ENCODE results near the gene RGL4. TPM values are rescaled to one million over a fixed set of nuclear protein-coding genes. Genes with fewer than 3 reads are reported as not detected.
"Not testable (repeated sequence)": the region's sequence is repeated elsewhere in the genome, so short reads cannot be mapped to it uniquely, and the experiment has no call there.

The RGL4 gene, protein sequence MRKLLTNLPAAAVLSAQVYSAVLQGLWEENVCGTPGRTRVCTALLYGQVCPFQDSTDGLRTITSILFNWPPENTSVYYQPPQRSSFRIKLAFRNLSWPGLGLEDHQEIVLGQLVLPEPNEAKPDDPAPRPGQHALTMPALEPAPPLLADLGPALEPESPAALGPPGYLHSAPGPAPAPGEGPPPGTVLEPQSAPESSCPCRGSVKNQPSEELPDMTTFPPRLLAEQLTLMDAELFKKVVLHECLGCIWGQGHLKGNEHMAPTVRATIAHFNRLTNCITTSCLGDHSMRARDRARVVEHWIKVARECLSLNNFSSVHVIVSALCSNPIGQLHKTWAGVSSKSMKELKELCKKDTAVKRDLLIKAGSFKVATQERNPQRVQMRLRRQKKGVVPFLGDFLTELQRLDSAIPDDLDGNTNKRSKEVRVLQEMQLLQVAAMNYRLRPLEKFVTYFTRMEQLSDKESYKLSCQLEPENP
- 1 to 10 TPM in 1 of 4 donors, under 1 TPM in 1, not detected in 2; 0.25 to 1.3 TPM for total RNA-seq

DNA sequence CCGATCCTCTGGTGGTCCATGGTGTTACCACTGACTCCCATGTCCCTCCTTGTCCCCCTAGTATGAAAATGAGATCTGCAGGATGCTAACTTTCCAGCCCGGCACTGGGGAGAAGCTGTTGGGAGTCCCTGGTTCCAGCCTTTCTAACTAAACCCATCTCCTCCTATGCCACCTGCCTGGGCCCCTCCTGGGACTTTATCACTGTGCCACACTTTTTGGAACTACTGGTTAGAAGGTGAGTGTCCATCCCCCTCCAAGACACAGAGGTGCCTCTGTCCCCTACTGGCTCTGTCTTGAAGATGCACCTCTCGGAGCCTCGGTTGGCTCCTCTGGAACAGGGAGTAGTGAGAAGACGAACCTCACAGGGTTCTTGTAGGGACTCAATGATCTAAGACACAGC lies at the start of gene RGL4:
Gene RGL4, plus strand, starts transcription at position 301 of the 400 bp plus-strand sequence. CDS start 1,018 bp downstream, outside the sequence.
- H3K27ac ChIP-seq: no peak within 1 kb of the TSS
- no peak for TF ChIP-seq POLR2A (IDR thresholded peaks at IDR 0.05)
- TF ChIP-seq, protein P1, sequence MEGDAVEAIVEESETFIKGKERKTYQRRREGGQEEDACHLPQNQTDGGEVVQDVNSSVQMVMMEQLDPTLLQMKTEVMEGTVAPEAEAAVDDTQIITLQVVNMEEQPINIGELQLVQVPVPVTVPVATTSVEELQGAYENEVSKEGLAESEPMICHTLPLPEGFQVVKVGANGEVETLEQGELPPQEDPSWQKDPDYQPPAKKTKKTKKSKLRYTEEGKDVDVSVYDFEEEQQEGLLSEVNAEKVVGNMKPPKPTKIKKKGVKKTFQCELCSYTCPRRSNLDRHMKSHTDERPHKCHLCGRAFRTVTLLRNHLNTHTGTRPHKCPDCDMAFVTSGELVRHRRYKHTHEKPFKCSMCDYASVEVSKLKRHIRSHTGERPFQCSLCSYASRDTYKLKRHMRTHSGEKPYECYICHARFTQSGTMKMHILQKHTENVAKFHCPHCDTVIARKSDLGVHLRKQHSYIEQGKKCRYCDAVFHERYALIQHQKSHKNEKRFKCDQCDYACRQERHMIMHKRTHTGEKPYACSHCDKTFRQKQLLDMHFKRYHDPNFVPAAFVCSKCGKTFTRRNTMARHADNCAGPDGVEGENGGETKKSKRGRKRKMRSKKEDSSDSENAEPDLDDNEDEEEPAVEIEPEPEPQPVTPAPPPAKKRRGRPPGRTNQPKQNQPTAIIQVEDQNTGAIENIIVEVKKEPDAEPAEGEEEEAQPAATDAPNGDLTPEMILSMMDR (IDR thresholded peaks at IDR 0.05): no peak
- intact Hi-C loops (cut with DNase I): no loop called here
- H3K27me3 ChIP-seq: no peaks in the 10 kb centered on the region
- H3K9me3 ChIP-seq: no peaks in the 10 kb centered on the region
- WGBS, 2 donors: 96 to 97% methylated on average over 5 of the region's 5 CpGs
- H3K4me3 ChIP-seq (replicated peaks in 1 of 3): no peak within 1 kb of the TSS
- peaks cover 13 to 17% of the 10 kb centered on the region in 2 donors for H3K36me3 ChIP-seq
- no peaks in the 10 kb centered on the region for H3K4me1 ChIP-seq
- DNase-seq: no peak

DNA sequence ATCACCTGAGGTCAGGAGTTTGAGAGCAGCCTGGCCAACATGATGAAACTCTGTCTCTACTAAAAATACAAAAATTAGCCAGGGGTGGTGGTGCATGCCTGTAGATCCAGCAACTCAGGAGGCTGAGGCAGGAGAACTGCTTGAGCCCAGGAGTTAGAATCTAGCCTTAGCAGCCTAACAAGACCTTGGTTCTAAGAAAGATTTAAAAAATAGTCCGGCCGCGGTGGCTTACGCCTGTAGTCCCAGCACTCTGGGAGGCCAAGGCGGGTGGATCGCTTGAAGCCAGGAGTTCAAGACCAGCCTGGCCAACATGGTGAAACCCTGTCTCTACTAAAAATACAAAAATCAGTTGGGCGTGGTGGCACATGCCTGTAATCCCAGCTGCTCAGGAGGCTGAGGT lies 44.3 kb upstream of the RGL4 start:
- intact Hi-C loops (cut with DNase I); DNase-seq; H3K4me1 ChIP-seq; H3K27me3 ChIP-seq; H3K27ac ChIP-seq; H3K36me3 ChIP-seq; H3K4me3 ChIP-seq (replicated peaks in 1 of 3); H3K9me3 ChIP-seq: not testable (repeated sequence)
- 93 to 94% methylated on average over 7 of the region's 7 CpGs for WGBS, 2 donors

DNA sequence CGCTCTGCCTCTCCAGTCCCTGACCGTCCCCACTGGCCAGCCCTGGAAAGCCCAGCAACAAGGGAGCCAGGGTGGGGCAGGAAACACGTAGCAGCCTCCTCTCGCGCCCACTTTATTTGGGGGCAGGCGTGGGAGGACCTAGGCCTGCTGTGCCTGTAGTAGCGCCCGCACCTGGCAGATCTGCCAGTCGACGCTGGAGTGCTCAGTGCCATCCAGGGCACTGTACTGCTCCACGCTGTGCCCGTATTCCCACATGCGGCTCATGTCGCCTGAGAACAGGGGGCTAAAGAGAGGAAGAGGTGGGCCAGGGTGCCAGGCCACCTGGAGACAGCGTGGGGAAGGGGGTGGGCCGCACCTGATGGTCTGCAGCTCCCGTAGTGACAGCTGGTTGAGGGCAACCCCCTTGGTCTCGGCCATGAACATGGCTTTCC lies 41.7 kb upstream of the RGL4 start:
- Histone ChIP-seq H3K9me3 (no peaks in the 10 kb centered on the region), H3K36me3 (no peaks in the 10 kb centered on the region), H3K4me3 (replicated peaks in 1 of 3) (no peak overlapping the region), H3K4me1 (no peaks in the 10 kb centered on the region), H3K27me3 (no peaks in the 10 kb centered on the region), H3K27ac (no peak overlapping the region)
- 92 to 95% methylated on average over 10 to 13 of the region's 18 CpGs for WGBS, 2 donors
- intact Hi-C loops (cut with DNase I): no loop called here
- no peak for TF ChIP-seq POLR2A (IDR thresholded peaks at IDR 0.05)
- TF ChIP-seq, protein P1 (IDR thresholded peaks at IDR 0.05): no peak
- no peak for DNase-seq

DNA sequence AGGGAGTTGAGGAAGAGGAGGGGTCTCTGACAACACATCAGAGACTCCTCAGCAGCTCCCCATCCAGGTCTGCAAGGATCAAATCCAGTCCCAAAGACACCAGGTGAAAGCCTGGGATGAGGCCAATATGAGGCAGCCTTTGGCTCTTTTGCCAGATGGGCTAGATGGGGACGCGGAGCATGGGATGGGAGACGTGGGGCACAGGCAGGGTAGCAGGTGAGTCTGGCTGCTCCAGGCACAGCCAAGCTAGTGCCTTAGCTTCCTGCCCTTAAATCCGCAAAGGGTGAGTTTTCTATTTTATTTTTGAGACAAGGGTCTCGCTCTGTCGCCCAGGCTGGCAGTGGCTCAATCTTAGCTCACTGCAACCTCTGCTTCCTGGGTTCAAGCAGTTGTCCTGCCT lies 39.1 kb upstream of the RGL4 start:
- Histone ChIP-seq H3K9me3 (no peaks in the 10 kb centered on the region), H3K36me3 (no peaks in the 10 kb centered on the region), H3K27ac (no peak overlapping the region), H3K4me3 (replicated peaks in 1 of 3) (no peak overlapping the region), H3K27me3 (no peaks in the 10 kb centered on the region), H3K4me1 (no peaks in the 10 kb centered on the region)
- 80 to 98% methylated on average over 6 of the region's 6 CpGs for WGBS, 2 donors
- no peak for DNase-seq
- no peak for TF ChIP-seq POLR2A (IDR thresholded peaks at IDR 0.05)
- TF ChIP-seq, protein P1 (IDR thresholded peaks at IDR 0.05): no peak
- intact Hi-C loops (cut with DNase I): no loop called here

DNA sequence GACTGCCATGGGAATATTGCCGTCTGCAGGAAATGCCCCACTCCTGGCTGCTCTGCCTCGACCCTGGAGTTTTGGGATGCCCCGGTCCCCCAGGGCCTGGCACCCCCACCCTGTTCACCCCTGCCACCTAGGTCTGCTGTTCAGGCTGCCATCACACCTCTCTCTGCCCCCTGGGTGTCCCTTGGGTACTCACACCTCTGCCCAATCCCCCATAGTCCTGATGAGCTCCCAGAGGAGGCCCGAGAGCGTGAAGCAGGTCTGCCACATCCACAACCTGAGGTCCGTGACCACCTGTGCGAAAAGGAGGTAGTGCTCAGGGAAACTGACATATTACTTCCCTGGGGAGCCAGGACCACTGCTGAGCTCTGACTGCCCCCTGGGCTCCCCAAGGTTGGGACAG lies 38.5 kb upstream of the RGL4 start:
- TF ChIP-seq, protein P1 (IDR thresholded peaks at IDR 0.05): no peak
- no peak for TF ChIP-seq POLR2A (IDR thresholded peaks at IDR 0.05)
- H3K27me3 ChIP-seq: no peaks in the 10 kb centered on the region
- WGBS, 2 donors: 97 to 100% methylated on average over 7 of the region's 7 CpGs
- H3K9me3 ChIP-seq: no peaks in the 10 kb centered on the region
- H3K27ac ChIP-seq: no peak overlapping the region
- no peaks in the 10 kb centered on the region for H3K4me1 ChIP-seq
- no peak for DNase-seq
- H3K4me3 ChIP-seq (replicated peaks in 1 of 3): no peak overlapping the region
- H3K36me3 ChIP-seq: no peaks in the 10 kb centered on the region
- intact Hi-C loops (cut with DNase I): no loop called here
